B cell (primary cell): Measurements from ENCODE around the gene PITHD1.

ENCODE experiments used
- CTCF ChIP-seq: fragments of 200-600 bp; IDR thresholded peaks from one replicate; pipeline ENCODE4 v1.8.0; 2022; ENCODE audit warnings: antibody characterized with exemption, mild to moderate bottlenecking
- EZH2 ChIP-seq: IDR thresholded peaks from 2 replicates; pipeline ENCODE4 v1.6.1; 2012; ENCODE audit warnings: borderline replicate concordance, low read depth, mild to moderate bottlenecking, moderate library complexity, low read length; ENCODE audit not compliant: insufficient read depth, poor library complexity, severe bottlenecking

GRCh38 chr1:23793861-23794731 is 15.9 kb downstream of the PITHD1 start:
- TF ChIP-seq CTCF: no peak
- no peak for TF ChIP-seq EZH2
